ENCODE results near the gene TMC8.
"Not testable (repeated sequence)": the region's sequence is repeated elsewhere in the genome, so short reads cannot be mapped to it uniquely, and the experiment has no call there.

Gene TMC8

DNA sequence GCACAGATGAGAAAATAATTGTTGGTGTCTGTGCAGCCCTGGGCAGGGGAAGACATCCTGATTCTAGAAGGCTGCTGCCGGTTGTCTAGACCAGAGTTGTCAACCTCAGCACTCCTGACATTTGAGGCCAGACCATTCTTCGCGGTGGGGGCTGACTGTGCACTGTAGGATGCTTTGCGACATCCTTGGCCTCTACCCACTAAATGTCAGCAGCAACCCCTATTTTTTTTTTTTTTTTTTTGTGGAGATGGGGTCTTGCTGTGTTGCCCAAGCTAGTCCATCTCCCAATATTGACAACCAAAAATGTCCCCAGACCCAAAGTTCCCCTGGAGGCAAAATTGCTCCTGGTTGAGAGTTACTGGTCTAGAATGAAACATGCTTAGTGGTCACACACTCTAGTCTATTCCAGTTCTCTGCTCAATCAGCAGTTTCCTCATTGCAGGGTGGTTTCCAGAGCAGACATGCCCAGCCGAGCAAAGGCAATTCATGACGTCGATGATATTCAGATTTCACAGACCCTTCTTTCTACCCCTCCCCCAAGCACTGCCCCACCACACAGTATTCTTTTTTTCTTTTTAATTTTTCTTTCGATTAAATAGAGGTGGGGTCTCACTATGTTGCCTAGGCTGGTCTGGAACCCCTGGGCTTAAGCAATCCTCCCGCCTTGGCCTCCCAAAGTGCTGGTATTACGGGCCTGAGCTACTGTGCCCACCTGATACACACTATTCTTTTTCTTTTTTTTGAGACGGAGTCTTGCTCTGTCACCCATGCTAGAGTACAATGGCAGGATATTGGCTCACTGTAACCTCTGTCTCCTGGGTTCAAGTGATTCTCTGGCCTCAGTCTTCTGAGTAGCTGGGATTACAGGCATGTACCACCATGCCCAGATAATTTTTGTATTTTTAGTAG lies 24.6 kb downstream of the TMC8 start:
- no peak for DNase-seq (ENCODE audit: low spot score)

DNA sequence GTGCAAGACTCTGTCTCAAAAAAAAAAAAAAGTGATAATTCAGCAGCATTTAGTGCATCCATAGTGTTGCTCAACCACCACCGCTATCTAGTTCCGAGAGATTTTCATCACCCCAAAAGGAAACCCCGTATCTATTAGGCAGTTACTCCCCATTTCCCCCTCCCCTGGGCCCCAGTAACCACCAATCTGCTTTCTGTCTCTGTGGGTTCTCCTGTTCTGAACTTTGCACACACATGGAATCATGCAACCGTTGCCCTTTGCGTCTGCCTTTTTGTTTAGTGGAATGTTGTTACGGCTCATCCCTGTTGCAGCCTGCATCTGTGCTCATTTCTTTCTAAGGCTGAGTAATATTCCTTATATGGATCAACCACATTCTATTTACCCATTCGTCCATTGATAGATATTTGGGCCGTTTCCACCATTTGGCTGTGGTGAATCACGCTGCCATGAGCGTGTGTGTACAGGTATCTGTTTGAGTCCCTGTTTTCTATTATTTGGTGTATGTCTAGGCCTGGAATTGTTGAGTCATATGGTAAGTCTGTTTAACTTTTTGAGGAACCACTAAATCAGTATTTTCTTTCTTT lies 29.1 kb downstream of the TMC8 start:
- no peak for DNase-seq (ENCODE audit: low spot score)

DNA sequence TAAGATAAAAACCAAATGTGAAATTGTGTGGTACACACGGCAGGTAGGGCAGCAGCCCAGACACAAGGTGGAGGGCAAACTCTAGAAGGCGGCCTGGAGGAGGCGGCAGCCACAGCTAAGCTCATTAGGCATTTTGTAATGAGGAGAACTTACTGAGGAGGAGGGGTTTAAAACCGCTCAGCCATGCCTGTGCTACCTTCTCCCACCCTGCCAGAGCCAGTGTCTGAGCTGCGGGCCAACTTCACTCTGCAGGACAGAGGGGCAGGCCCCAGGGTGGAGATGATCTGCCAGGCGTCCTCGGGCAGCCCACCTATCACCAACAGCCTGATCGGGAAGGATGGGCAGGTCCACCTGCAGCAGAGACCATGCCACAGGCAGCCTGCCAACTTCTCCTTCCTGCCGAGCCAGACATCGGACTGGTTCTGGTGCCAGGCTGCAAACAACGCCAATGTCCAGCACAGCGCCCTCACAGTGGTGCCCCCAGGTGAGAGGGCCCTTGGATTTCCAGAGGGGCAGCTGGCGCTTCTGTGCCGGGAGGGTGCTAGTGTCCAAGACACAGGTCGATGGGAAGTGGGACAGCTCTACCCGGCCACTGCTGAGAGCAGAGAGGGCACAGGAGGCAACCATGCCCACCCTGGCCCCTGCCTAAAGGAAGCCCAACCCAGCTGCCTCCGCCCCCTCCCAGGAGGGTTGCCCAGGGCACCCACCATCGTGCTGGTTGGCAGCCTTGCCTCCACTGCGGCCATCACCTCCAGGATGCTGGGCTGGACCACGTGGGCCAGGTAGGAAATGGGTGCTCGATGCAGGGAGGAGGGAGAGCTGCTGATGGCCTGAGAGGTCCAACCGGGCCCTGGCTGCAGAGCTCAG lies 33.5 kb downstream of the TMC8 start:
- no peak for DNase-seq (ENCODE audit: low spot score)

DNA sequence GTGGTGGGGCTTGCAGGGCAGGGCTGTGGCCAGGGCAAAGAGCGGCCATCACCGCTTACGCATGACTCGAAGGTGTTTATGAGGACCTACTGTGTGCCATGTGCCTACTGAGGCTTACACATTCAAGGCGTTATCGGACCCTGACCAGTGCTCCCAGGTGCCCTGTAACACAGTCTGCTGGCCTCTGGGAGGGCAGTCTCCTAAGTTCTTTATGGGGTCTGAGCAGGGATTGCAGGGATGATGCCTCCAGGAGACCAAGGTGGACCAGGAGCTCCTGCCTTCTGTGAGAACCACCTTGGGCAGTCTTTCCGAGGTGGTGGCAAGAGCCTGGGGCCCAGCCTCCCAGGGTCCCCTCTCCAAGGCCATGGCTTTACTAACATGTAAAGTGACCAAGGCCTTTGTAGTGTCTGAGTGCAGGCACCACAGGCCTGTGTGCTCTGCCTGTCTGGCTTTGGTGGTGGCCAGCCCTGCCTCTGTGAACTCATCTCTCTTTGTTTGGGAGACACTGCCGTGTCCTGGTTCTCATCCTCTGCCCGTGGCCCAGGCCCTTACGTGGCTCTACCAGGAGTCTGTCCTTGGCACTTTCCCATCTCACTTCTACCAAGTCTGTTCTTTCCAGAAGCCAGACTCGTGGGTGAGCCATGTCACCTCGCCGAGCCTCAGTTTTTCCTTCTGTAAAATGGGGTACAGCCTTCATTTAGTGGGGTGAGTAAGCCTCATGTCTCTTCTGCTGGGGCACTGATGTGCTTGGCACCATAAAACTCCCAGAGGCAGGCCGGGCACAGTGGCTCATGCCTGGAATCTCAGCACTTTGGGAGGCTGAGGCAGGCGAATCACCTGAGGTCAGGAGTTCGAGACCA lies 34.4 kb downstream of the TMC8 start:
- DNase-seq (ENCODE audit: low spot score), result no peak

DNA sequence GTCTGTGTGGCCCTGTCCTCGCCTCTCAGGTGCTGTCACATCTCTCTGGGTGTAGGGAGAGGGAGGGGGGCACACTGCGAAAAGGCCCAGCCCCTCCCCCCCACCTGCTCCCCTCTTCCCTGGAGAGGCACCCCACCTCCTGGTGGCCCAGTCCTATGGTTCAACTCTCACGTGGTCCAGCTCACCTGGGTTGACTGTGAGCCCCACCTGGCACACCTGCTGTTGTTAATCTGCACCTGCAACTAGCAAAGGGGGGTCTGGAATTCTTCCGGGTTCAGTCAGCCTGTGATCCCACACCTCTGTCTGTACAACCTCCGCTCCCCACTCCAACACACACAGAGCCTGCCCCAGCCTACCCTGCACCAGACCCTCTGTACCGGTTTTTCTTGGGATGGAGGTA lies 35.8 kb downstream of the TMC8 start:
- DNase-seq (ENCODE audit: low spot score), result no peak

DNA sequence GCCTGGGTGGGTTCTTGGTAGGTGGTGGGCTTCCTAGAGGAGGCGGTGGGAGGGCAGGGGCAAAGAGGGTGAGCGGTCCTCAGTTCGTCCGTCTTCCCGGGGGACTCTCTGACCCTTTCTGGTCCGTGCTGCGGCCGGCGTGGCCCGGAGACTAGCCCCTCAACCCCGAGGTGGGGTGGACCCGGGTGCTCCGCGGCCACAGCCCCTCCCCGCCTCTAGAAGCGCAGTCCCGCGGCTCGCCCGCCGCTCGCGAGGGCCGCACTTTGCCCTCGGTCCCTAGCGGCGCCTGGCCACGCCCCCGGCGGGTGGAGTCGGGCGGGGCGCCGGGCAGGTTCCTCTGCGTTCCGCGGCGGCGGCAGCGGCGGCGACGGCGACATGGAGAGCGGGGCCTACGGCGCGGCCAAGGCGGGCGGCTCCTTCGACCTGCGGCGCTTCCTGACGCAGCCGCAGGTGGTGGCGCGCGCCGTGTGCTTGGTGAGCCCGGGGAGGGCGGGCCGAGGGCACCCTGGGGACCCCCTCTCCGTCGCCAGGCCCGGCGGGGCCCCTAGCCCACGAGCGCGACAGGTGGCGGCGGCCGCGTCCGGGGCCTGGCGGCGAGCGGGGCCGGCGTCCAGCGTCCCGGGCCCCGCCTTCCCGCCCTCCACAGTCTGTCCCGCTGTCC lies 37.8 kb downstream of the TMC8 start, which contains the start of gene SYNGR2:
Gene SYNGR2, plus strand, starts transcription at position 340 of the 661 bp plus-strand sequence. Its CDS starts 36 bp downstream, at position 376.
- peak; percentile 60 for DNase-seq (ENCODE audit: low spot score)

DNA sequence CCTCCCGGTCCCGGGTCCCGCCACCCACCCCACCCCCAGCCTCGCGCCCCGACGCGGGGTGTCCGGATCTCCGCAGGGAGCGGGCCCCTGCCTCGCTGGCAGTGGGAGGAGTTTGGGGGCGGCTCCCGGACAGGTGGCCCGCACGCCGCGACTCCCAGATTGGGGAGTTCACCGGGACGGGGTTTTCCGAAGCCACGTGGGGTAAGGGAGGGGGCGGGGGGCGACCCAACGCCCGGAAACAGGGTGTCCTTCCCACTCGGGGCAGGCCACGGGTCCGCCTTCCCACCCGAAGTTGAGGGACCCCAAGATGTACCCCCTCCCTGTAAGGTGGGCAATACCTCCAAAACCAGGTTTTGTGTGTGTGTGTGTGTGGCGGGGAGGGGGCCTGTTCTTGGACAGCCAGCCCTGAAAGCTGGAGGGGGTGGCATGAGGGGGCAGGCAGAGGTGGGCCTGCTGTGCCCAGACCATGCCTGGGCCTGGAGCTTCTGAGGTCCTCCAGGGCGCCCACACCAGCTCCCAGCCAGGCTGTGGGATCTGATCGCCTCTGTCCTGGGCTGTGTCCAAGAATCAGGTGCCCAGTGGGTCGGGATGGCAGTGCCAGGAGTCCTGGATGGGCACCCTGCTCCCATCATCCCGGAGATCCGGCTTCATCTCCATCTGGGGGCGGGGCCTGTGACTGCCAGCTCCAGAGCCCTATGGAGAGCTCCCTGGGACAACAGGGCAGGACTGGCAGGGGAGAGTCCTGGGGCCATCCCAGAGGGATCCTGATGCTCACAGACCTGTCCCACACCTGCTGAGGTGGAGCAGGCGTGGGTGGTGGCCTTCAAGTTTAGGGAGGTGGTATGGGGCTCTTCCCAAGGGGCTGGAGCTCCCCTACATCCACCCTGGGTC lies 38.6 kb downstream of the TMC8 start:
- no peak for DNase-seq (ENCODE audit: low spot score)

DNA sequence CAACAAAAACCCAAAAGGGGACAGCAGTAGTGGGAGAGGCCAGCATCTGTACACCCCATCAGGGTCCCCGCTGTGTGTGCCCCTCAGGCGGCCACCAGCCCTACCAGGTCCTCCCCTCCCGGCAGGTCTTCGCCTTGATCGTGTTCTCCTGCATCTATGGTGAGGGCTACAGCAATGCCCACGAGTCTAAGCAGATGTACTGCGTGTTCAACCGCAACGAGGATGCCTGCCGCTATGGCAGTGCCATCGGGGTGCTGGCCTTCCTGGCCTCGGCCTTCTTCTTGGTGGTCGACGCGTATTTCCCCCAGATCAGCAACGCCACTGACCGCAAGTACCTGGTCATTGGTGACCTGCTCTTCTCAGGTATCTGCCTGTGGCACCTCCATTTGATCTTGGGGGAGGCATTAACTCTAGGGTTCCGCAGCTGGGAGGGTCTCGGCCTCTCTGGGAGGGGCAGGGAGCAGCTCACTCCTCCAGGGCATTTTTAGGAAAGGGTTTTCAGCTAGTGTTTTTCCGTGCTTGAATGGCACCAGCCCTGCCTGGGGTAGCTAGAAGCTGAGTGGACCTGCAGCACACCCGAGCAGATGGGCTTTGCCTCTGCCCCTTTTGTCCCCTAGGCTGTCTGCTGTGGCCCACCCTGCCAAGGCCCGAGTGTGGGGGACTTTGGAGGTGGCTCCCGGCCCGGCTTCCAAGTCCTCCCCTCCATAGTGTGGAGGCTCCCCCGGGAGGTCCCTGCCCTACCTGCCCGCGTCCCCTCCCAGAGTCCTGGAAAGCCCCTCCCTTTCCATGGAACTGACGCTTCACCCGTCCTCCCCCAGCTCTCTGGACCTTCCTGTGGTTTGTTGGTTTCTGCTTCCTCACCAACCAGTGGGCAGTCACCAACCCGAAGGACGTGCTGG lies 40.4 kb downstream of the TMC8 start:
- no peak for DNase-seq (ENCODE audit: low spot score)

DNA sequence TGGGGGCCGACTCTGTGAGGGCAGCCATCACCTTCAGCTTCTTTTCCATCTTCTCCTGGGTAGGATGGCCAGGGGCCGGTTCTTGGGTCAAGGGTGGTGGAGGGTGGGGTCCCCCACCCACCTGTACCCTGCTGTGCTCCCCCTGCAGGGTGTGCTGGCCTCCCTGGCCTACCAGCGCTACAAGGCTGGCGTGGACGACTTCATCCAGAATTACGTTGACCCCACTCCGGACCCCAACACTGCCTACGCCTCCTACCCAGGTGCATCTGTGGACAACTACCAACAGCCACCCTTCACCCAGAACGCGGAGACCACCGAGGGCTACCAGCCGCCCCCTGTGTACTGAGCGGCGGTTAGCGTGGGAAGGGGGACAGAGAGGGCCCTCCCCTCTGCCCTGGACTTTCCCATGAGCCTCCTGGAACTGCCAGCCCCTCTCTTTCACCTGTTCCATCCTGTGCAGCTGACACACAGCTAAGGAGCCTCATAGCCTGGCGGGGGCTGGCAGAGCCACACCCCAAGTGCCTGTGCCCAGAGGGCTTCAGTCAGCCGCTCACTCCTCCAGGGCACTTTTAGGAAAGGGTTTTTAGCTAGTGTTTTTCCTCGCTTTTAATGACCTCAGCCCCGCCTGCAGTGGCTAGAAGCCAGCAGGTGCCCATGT lies 41.1 kb downstream of the TMC8 start:
- not testable (repeated sequence) for DNase-seq (ENCODE audit: low spot score)

DNA sequence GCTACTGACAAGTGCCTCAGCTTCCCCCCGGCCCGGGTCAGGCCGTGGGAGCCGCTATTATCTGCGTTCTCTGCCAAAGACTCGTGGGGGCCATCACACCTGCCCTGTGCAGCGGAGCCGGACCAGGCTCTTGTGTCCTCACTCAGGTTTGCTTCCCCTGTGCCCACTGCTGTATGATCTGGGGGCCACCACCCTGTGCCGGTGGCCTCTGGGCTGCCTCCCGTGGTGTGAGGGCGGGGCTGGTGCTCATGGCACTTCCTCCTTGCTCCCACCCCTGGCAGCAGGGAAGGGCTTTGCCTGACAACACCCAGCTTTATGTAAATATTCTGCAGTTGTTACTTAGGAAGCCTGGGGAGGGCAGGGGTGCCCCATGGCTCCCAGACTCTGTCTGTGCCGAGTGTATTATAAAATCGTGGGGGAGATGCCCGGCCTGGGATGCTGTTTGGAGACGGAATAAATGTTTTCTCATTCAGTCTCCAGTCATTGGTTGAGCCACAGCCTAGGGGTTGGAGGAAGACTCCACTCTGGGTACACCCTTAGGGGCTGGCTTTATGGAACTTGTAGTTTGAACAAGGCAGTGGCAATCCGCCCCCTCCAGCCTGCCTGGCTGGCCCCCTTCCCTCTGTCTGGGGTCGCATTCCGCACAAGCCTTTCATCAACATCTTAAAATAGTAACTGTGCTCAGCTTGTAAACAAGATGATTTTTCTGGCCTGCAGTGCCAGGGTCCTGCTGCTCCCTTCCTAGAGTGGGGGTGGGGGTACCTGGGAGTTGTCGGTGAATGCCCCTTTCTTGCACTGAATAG lies 41.9 kb downstream of the TMC8 start:
- DNase-seq (ENCODE audit: low spot score), result no peak

DNA sequence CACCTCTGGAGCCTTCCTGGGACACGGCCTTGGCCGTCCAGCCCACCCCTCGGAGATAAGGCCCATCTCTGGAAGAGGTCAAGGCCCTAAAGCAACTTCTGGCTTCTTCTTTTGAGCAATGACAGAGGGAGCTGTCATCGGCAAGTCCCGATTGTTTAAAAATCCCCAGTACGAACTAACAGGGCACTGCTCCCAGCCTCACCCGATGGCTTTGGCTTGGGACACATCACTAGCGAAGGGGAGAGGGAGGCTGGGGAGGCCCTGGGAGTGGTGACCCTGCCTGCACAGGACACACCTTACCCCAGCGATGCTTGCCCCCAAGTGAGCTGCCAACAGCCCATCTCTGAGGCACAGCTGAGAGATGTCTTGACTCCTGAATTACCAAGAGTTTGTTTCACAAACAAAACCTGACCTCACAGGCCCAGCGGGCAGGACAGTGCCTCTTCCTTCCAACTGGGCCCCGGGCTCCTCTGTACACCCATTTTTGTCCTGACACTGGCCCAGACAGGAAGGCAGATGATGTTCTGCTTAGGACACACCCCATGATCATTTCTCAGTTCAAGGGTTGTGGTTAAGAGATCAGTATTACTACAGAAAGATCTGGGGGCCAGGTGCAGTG lies 42.6 kb downstream of the TMC8 start:
- no peak for DNase-seq (ENCODE audit: low spot score)

DNA sequence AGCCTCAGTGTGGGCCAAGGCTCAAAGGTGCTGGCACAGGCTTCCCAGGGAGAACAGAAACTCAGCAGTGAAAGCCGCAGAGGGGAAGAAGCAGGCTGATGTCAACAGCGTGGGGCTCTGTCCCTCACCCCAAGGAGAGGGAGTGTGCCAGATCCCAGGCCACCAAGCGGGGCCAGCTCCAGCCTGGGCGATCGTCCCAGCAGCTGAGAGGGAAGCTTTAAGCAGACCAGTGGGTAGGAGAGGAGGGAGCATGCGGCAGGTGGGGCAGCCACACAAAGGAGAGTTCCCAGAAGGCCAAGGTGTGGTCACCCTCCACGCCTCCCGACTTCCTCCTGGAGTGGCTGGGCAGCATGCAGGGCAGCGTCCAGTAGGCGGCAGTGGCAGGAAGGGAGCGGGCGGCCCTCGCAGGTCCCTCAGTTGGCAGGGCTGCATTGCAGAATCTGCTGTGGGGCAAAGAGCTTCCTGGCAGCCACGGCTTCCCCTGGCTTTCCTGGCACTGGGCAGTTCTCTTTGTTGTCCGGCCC lies 43.8 kb downstream of the TMC8 start:
- DNase-seq (ENCODE audit: low spot score), result no peak

DNA sequence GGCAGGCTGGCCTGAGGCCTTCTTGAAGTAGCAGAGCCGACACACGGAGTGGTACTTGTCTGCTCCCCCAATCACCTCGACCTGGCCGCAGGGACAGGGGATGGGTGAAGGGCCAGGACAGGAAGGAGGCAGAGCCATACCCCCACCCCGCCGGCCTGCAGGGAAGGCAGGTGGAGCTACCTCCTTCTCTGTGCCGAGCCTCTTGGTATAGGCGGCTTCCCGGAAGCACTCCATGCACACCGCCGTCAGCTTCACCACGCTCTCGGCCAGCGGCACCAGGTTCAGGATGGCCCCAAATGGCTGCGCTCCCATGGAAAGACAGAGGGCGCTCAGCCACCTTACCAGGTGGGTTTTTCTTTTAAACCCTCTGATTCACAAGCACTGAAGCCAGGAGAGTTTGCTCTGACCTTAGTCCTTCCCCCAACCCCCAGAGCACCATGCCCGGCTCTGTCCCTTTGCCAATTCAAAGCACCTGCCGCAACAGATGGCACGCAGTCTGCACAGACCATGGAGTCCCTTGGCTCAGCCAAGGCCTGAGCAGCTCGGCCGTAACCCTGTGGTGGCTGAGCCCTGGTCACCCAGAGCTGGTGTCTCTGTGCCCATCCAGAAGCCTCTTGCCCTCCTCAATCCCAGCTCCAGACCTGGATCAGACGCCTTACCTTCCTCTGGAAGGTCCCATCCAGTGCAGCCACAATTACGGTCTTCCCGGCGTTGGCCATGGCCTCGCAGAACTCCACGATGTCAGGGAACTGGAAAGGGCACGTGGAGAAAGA lies 44.5 kb downstream of the TMC8 start:
- no peak for DNase-seq (ENCODE audit: low spot score)

DNA sequence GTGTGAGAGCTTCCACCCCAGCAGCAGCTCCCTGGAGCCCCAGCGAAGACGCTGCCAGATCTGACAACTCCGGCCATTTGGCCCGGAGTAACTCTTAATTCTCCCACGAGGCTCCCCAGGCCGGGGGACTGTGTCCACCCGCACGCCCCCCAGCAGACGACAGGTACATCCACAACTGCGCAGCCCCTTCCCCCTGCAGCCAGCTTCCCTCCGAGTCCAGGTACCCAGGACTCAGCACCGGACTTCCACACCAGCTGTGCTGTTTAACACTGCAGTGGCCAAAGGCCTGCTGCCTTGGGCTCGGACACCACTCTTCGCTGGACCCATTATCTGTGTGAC lies 45.0 kb downstream of the TMC8 start:
- no peak for DNase-seq (ENCODE audit: low spot score)

DNA sequence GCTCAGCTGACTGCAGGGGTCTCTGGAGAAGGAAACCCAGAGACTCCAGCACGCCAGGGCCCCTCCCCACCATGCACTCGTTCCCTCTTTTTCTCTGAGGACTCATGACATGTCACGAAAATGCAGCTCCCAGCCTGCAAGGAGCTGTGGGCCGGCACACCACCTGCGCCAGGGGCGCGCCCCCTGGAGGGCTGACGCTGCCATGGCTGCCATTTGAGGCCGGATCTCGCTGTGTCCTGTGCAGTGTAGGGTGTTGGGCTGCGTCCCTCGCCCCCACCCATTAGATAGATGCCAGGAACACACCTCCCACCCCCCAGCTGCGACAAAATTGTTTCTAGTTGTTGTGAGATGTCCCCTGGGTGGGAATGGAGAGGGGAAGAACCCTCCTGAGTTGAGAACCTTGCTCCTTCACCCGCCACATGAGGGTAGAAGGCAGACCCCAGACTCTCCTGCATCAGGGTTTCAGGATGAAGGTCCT lies 46.0 kb downstream of the TMC8 start:
- peak; percentile 65 for DNase-seq (ENCODE audit: low spot score)

DNA sequence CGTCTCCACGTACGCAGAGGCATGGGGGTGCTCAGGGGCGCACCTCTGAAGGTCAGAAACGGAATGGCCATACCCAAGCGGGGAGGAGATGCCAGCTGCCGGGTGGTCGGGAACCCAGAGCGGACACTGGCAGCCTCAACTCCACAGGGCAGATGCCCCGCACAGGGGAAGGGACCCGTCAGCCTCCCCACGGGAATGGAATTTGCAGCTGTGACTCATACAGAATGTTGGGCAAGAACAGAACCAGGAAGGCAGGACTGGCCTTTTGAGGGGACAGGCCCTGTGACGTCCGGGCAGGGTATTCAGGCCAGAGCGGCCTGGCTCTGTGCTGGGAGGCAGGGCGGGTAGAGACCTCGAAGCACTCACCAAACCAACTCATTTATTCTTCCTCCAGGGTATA lies 48.8 kb downstream of the TMC8 start:
- DNase-seq (ENCODE audit: low spot score), result no peak

All from kidney capillary endothelial cell (primary cell).